Skin epidermis (tissue), 12 donors: Measurements from ENCODE around the gene MLYCD.
A peak's percentile ranks its signal among the peaks of the same experiment; 100 is the strongest.

Source experiments
- H3K27ac ChIP-seq, 21 experiments: fragments of 200-600 bp; sonication (generic) in 11 of 21; one replicate each; pipeline ENCODE4 v1.5.0; 2020; ENCODE audit warnings: mild to moderate bottlenecking in 3 of 21, inconsistent platforms in 2 of 21, moderate library complexity in 2 of 21
- H3K4me3 ChIP-seq, 7 experiments: fragments of 200-600 bp; sonication (generic) in 2 of 7; one replicate each; pipeline ENCODE4 v1.5.0; 2020; ENCODE audit warnings: inconsistent platforms in 2 of 7, mild to moderate bottlenecking in 2 of 7, moderate library complexity in 1 of 7

The MLYCD gene

GRCh38 chr16:83898463-83899271 is at the start of gene MLYCD:
Gene MLYCD, plus strand, starts transcription at chr16:83899115. Its CDS starts 30 bp downstream, at chr16:83899145.
- H3K27ac ChIP-seq = peak within 1 kb of the TSS; percentile 31 to 90 (median 81)
- peak within 1 kb of the TSS; percentile 53 to 92 (median 74) for H3K4me3 ChIP-seq

DNA sequence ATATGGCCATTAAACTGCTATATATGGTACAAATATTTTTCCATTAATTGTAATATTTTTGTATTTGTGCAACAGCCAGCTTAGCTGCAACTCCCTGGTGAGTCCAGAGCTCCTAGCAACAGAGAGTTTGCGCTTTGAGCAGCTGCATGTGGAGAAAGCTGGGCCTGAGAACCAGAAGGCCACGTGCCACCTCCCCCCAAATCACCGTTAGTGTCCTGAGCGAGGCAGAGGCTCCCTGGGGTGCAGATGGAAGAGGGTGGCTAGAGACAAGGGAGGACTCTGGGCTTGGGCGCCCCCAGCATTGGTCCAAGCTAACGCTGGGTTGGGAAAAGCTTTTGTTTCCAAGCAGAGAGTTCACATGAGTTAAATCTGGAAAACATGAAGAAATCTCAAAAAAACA is 49.5 kb upstream of the MLYCD start:
- no peak overlapping the region for H3K27ac ChIP-seq
- H3K4me3 ChIP-seq = no peak overlapping the region

DNA sequence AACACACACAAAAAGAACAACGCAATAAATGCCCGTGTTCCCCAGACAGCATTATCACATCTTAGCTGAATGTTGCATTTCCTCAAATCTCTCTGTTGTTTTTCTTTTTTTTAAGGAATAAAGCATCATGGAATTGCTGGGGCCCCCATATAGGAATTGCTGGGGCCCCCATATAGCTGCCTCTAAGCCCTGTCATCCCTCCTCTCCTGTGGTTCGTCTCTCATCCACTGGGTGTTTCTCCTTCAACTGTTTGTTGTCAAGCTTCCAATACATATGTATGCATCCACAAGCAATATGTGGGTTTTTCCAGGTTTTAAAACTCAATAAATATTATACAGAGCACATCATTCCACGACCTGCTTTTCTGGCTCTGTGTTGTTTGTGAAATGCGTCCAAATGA is 48.0 kb upstream of the MLYCD start:
- H3K4me3 ChIP-seq = no peak overlapping the region
- H3K27ac ChIP-seq = no peak overlapping the region

GRCh38 chr16:83851473-83851872 is 47.4 kb upstream of the MLYCD start:
- Histone ChIP-seq H3K4me3 (no peak overlapping the region), H3K27ac (no peak overlapping the region)

DNA sequence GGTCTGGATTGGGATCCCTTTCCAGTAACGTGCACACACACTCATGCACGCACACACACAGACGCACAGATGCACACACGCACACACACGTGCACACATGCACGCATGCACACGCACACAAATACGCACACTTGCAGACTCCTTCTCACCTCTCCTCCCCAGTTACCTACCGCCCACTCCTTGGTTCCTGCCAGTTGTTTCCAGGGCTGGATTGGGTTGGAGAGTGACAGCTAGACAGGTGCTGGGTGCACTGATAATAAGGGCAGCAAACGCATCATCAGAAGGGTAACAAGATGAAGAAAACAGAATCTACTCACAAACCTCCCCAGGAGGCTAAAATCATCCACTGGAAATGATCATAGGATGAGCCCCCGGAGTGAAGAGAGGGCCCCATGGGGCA is 46.1 kb upstream of the MLYCD start:
- no peak overlapping the region for H3K4me3 ChIP-seq
- no peak overlapping the region for H3K27ac ChIP-seq

DNA sequence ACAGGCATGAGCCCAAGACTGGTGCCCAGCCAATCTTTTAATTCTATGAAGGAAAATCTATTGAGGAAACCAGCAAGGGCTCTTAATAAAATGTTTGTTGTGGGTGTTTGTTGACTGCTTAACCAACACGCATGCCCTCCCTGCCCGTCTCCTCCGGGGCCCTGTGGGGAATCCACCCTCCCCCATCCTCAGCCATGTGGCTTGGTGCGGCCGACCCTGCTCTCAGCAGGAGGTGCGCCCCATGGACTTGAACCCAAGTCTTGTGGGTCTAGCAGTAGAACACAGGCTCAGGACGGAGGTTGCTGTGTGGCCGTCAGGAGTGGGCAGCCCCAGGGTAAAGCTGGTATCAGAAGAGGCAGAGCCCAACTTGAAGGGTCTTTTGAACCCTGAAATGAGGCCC is 45.1 kb upstream of the MLYCD start:
- H3K27ac ChIP-seq = no peak overlapping the region
- H3K4me3 ChIP-seq = no peak overlapping the region

DNA sequence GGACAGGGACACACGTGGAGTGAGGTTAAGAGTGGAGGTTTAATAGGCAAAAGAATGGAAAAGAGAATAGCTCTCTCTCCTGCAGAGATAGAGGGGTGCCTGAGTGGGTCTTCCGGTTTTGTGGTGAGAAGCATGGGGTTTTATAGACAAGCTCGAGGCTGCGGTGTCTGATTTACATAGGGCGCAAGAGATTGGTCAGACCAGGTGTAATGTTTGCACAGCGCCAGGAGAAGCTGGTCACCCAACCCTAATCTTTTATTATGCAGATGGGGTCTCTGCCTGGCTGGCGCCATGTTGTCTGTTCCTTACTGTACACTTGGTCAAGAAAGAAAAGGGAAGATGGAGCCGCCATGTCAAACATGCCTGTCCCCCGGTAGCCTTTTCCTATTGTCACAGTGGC is 44.5 kb upstream of the MLYCD start:
- Histone ChIP-seq H3K4me3 (no peak overlapping the region), H3K27ac (no peak overlapping the region)

GRCh38 chr16:83856792-83857191 is 42.1 kb upstream of the MLYCD start:
- no peak overlapping the region for H3K27ac ChIP-seq
- no peak overlapping the region for H3K4me3 ChIP-seq

DNA sequence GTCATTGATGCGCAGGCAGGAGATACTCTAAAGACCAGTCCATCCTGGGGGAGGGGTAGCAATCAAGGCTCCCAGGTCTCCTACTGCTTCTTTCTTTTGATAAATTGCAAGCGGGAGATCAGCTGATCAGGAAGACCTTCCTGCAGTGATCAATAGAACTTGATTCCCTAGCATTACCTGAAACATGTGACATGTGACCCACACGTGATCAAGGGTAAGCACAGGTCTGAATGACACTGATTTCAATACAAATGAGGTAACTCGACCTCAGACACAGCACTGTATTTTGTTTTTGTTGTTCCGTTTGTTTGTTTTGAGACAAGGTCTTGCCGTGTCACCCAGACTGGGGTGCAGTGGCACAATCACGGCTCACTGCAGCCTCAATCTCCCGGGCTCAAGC is 39.6 kb upstream of the MLYCD start:
- Histone ChIP-seq H3K4me3 (no peak overlapping the region), H3K27ac (no peak overlapping the region)

GRCh38 chr16:83862661-83863060 is 36.3 kb upstream of the MLYCD start:
- Histone ChIP-seq H3K4me3 (no peak overlapping the region), H3K27ac (no peak overlapping the region)

DNA sequence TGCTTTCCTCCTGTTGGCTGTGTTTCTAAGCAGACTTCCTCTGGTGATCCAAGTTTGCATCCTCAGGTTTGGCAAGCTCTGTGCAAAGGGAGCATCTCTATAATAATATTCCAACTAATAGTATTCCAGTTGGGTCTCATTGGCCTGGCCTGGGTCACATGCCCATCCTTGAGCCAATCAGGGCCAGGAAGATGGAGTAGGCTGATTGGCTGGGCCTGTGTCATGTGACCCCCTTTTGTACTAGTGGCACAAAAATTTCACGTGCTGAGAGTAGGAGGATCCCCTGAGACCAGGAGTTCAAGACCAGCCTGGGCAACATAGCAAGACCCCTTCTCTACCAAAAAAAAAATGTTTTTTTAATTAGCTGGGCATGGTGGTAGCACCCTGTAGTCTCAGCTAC is 35.2 kb upstream of the MLYCD start:
- H3K4me3 ChIP-seq = no peak overlapping the region
- H3K27ac ChIP-seq = no peak overlapping the region

DNA sequence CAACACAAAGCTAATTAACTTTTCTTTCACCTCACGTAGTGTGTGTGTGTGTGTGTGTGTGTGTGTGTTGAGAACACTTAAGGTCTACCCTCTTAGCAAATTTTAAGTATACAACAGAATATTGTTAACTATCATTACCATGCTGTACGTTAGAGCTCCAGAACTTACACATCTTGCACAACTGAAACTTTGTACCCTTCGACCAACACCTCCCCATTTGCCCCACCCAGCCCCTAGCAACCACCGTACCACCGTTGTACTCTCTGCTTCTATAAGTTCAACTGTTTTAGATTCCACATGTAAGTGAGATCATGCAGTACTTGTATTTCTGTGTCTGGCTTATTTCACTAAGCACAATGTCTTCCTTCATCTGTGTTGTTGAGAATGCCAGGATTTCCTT is 28.1 kb upstream of the MLYCD start:
- Histone ChIP-seq H3K4me3 (no peak overlapping the region), H3K27ac (no peak overlapping the region)

DNA sequence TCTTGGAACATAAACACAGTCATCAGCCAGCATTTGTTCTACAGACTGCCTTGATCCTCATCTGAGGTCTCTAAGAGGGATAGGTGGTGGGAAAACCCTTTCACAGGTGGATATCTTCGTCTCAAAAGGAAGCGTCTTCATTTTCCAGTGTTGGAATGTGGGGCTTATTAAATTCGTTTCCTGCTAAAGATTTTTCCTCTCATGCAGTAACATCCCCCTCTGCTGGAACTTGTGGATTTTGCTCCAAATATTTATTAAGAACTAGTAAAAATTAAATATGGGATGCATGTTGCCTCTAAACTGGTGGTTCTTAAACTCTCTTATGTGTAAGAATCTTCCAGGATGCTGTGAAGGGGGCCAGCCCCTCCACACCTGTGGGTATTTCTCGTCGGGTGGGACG is 20.1 kb upstream of the MLYCD start:
- Histone ChIP-seq H3K4me3 (no peak overlapping the region), H3K27ac (no peak overlapping the region)

- Histone ChIP-seq H3K4me3 (no peak overlapping the region), H3K27ac (no peak overlapping the region)
Measured at GRCh38 chr16:83882163-83882885, 16.6 kb upstream of the MLYCD start.

DNA sequence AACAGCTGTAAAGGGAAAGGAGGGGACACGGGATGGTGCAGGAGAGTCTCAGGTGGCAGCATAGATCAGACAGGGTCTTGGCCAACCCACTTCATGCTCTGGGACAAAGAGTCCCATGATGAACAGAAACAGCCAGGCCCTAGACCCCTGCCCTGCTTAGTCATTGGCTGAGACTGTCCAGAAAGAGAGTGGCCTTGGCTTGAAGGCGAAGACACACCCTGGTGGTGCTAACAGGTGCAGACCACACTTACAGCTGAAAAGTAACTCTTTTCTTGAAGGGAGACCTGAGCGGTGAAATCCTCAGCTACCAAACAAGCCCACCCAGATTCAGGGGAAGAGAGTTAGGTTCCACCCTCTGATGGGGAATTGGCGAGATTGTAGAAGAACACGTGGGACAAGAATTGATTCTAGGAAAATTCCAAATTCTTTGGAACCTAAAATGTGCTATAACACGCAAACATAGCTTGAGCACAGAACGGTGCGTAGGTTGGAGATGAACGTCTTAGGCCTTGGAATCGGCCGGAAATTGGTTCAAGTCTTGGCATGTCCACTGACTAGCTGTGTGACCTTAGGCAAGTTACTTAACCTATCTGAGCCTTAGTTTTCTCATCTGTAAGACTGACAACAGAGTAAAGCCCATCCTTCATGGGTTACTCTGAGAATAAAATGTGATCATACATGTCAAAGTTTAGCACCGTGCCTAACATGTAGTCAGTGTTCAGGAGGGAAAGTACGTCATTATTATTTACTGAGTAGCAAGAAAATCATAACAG is 12.5 kb upstream of the MLYCD start:
- Histone ChIP-seq H3K27ac (no peak overlapping the region), H3K4me3 (no peak overlapping the region)

DNA sequence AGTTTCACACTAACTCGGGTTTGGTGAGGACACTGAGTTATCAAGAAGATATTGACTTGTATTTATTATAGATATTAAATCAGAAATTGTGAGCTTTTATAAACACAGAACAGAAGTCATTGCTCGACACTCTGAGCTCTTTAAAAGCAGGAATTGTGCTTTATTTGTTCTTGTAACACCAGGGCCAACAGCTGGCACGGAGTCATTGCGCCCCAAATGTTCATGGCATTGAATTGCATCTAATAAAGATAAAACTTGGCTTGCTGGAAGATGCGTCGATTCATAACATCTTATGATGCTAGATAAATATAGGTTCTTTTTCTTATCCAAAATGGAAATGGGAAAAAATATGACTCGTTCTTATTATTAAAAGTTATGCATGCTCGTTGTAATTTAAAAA is 11.8 kb upstream of the MLYCD start:
- H3K4me3 ChIP-seq = no peak overlapping the region

DNA sequence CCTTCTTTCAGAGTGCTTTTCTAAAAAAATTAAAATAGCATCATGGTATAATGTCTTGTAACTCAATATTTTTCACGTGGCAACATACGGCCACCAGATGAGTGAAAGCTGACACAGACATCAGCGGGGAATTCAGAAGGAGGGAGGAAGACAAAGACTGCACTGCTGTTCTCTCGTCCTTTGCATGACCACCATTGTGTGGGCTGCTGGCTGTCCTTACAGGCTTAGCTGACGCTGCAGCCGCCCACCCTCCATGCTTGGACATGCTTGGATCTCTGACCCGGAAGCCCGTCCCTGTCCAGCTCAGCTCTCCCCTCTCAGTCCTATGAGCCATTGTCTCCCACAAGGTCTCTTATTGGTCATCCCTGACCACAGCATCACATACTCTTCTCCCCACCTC is 11.4 kb upstream of the MLYCD start:
- Histone ChIP-seq H3K27ac (peak overlapping the region in 1 of 21 experiments; percentile 54), H3K4me3 (no peak overlapping the region)

More for the DNA sequence above, 11.8 kb upstream of the MLYCD start:
- H3K27ac ChIP-seq = no peak overlapping the region

DNA sequence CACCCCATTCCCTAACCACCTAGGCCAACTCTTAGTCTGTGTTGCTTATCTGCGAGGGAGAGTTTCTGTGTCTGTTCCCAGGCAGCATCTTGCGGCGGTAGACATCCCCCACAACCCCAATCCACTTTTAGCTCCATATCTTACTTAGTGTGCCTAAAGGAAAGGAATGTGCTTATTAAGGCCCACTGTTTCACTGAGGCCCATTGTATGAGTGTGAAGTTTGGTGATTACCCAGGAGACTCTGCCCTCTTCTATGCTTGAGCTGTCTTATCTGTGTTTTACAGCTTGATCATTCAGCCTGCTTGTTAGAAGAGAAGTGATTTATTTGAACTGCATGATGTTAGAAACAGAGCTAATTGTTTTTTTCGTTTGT is 10.3 kb upstream of the MLYCD start:
- Histone ChIP-seq H3K4me3 (no peak overlapping the region), H3K27ac (no peak overlapping the region)

DNA sequence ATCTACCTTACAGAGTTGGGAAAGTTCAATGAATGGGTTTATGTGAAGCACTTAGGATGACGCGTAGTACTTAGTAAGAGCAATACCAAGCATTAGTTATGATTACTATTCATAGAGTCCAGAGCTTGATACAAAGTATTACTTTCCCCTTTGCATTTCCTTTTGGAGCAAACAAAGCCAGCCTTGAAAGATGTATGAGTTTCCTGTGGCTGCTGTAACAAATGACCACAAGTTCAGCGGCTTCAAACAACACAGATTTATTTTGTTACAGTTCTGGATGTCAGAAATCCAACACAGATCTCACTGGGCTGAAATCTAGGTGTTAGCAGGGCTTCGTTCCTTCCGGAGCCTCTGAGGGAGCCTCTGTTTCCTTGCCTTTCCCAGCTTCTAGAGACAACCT is 8.6 kb upstream of the MLYCD start:
- no peak overlapping the region for H3K4me3 ChIP-seq
- no peak overlapping the region for H3K27ac ChIP-seq

GRCh38 chr16:83891742-83892141 is 7.2 kb upstream of the MLYCD start:
- Histone ChIP-seq H3K4me3 (no peak overlapping the region), H3K27ac (no peak overlapping the region)

DNA sequence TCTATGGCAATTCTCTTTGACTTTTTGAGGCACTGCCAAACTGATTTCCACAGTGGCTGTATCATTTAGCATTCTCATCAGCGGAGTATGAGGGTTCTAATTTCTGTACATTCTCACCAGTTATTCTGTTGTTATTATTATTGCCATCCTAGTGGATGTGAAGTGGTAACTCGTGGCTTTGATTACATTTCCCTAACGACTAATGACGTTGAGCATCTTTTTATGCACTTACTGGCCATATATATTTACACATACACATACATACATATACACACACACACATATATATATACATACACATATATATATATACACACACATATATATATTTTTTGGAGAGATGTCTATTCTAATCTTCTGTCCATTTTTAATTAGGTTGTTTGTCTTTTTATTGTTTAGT is 3.7 kb upstream of the MLYCD start:
- no peak overlapping the region for H3K4me3 ChIP-seq
- H3K27ac ChIP-seq = no peak overlapping the region
